Activated naive CD4-positive, alpha-beta T cell treated with anti-CD3 and anti-CD28 coated beads, Interleukin-2, amount 10 ng/mL, durations not matched to agents 7 days and 5 days (primary cell): ENCODE results near the gene ADGRG3.
"Not testable (repeated sequence)": the region's sequence is repeated elsewhere in the genome, so short reads cannot be mapped to it uniquely, and the experiment has no call there.

Source experiments
- CTCF ChIA-PET: fragments of 350-600 bp; sonication (Branson Sonifier 250); formaldehyde crosslinking; loops from one replicate; lab custom pipeline; 2021; ENCODE audit warnings: antibody characterized with exemption; lab: Charles Lee
- DNase-seq: peaks from one replicate; pipeline ENCODE4 v3.0.0-alpha.2; 2020
- H3K27ac Mint-ChIP-seq: one replicate; pipeline ENCODE4 v1.8.0; 2021; ENCODE audit warnings: mild to moderate bottlenecking, moderate library complexity, mixed read lengths
- H3K27me3 Mint-ChIP-seq: one replicate; pipeline ENCODE4 v1.8.0; 2021; ENCODE audit warnings: mild to moderate bottlenecking, mixed read lengths
- H3K36me3 Mint-ChIP-seq: one replicate; pipeline ENCODE4 v1.8.0; 2021; ENCODE audit warnings: mixed read lengths
- H3K4me1 Mint-ChIP-seq: one replicate; pipeline ENCODE4 v1.8.0; 2021; ENCODE audit warnings: mixed read lengths
- H3K4me3 Mint-ChIP-seq: one replicate; pipeline ENCODE4 v1.8.0; 2021; ENCODE audit warnings: mild to moderate bottlenecking, moderate library complexity, mixed read lengths
- H3K9me3 Mint-ChIP-seq: one replicate; pipeline ENCODE4 v1.8.0; 2021; ENCODE audit warnings: mixed read lengths

Gene ADGRG3

DNA sequence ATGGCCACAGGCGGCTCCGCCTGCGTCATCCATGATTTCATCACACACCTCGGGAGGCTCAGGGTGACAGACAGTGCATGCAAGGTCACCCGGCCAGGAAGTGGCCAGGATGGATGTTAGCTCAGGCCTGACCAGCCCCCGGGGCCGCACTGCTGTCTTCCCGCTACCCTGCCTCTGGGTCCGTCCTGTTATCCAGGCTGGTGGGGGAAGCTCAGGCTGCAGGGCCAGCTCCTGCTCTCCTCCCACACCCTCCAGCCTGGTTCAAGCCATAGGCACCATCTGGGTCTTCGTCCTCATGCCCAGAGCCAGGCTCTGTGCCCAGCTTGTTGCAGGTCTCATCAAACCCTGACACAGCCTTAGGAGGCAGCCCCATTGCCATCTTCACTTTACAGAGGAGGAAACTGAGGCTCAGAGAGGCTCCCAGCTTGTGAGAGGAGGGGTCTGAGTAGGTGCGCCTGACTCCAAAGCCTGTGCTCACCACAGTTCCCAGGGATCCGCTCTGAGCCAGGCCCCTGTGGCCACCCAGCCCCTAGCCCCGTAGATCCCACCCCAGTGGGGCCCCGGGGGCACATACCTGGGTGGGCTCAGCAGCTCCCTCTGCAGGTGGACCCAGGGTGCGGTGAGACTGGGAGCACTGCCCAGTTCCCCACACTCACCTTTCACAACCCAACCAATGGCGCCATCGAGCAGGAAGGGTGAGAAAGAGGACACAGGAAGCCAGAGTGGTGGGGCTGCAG is 412 bp upstream of the ADGRG3 start:
- Mint-ChIP-seq H3K4me1 (no peaks in the 10 kb centered on the region), H3K4me3 (no peak overlapping the region), H3K36me3 (no peaks in the 10 kb centered on the region), H3K27me3 (peaks cover 36% of the 10 kb centered on the region), H3K27ac (no peak overlapping the region), H3K9me3 (no peaks in the 10 kb centered on the region)
- CTCF ChIA-PET: interaction anchor here (0.7 to 1.9 kb wide), 3 partner anchors 22 to 93 kb away, joined by 3 to 5 read pairs (median 3); no protein-coding TSS in a partner anchor
- DNase-seq: no peak

DNA sequence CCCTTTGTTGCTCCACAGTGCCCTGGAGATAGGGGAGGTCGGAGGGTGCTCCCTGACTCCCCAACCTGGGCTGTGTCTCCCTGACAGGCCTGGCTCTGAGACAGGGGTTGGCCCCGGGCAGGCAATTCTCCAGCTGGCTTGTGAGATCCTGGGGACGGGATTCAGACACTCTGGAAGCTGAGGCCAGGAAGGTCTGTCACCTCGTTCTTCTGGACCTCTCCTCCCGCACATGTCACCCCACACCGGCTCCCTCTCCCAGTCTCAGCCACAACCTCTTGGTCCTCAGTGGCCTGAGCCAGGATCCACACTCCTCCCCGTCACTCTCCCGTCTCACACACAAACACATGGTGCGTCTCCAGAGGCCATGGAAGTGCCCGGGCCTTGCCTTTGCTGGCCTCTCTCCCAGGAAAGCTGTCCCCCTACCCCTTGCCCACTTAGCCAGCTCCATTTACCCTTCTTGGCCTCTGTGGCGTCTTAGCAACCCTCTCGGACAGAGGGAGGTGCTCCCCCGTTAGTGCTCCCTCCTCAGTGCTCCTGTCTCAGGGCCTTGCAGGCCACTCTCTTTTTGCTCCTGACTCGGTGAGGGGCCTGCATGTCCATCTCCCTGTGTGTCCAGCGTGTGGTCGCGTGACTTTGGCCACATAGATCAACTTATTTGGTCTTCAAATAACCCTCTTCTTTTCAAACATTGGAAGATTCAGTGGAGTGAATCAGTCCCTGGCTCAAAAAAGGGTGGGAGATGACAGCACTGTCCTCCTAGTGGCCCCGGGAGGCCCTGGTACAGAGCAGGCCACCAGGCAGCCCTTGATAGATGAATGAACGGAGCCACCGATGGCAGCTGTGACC is 747 bp downstream of the ADGRG3 start:
- Mint-ChIP-seq H3K27me3 (peaks cover 47% of the 10 kb centered on the region), H3K4me1 (no peaks in the 10 kb centered on the region), H3K4me3 (no peak overlapping the region), H3K27ac (no peak overlapping the region), H3K9me3 (no peaks in the 10 kb centered on the region), H3K36me3 (no peaks in the 10 kb centered on the region)
- CTCF ChIA-PET: interaction anchor here (1.2 to 1.9 kb wide), 3 partner anchors 21 to 92 kb away, joined by 3 to 5 read pairs (median 4); no protein-coding TSS in a partner anchor
- no peak for DNase-seq

DNA sequence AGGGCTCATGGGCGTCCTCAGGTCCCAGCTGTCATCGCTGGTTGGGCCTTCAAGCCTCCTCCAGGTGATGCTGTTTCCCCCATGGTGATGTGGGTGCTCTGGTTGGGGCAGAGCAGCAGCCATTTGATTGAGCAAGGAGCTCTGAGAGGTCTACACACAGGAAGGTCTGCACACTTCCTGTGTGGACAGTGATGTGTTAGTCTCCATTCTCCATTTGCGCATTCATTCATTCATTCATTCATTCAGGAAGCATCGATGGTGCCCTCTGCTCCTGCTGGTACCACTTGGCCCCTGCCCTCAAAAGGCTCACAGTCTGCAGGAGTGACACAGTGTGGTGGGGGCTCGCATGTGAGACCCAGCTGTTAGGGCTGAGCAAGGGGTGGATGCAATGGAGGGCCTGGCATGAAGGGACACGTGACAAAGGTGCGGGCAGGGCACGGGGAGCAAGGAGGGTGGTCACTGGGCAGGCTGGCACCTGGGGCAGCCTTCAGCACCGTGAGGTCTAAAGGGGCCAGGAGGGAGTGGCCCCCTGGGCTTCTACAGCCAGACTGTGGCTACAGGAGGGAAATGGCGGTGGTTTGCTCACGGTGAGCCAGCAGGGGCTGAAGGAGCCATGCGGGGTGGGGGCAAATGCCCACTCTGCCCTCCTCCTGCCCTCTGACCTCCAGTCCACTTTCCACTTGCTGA is 1.5 kb downstream of the ADGRG3 start:
- Mint-ChIP-seq H3K27me3 (peaks cover 54% of the 10 kb centered on the region), H3K4me3 (no peak overlapping the region), H3K4me1 (no peaks in the 10 kb centered on the region), H3K36me3 (no peaks in the 10 kb centered on the region), H3K27ac (no peak overlapping the region), H3K9me3 (no peaks in the 10 kb centered on the region)
- CTCF ChIA-PET: interaction anchor here (1.2 to 1.3 kb wide), 2 partner anchors 78 to 93 kb away, joined by 3 to 4 read pairs; no protein-coding TSS in a partner anchor
- DNase-seq: no peak

DNA sequence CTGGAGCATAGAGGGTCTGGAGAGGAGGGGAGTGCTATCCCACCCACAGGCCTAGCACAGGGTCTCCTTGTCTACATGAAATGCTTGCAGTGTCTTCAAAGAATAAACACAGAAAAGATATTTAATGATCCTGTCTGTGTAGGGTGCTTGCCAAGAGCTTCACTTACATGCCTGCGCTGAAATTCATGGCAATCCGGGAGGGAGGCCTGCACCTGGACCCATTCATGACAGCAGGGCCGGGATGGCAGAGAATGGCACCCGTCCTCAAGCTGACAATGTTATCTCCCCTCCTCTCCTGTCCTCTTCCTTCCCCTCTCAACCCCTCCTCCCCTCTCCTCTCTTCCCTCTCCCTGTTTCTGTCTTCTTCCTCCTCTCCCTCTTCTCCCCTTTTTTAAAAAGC is 2.1 kb downstream of the ADGRG3 start:
- H3K36me3 Mint-ChIP-seq: no peaks in the 10 kb centered on the region
- H3K27ac Mint-ChIP-seq: no peak overlapping the region
- H3K4me1 Mint-ChIP-seq: no peaks in the 10 kb centered on the region
- CTCF ChIA-PET: interaction anchor here (1.3 kb wide), 1 partner anchor 94 kb away, joined by 4 read pairs; no protein-coding TSS in a partner anchor
- H3K9me3 Mint-ChIP-seq: no peaks in the 10 kb centered on the region
- DNase-seq: no peak
- no peak overlapping the region for H3K4me3 Mint-ChIP-seq
- peaks cover 52% of the 10 kb centered on the region for H3K27me3 Mint-ChIP-seq

DNA sequence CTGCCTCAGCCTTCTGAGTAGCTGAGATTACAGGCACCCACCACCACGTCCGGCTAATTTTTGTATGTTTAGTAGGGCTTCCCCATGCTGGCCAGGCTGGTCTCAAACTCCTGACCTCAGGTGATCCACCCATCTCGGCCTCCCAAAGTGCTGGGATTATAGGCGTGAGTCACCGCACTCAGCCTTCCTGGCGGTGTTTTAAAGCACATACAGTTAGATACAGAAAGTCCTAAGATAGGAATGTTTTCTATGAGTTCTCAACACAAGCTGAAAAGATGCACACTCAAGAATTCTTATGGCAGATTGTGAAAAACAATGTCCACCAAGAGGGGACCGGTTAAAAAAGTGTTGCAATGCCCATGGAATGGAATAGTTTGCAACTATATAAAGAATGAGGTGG is 3.3 kb downstream of the ADGRG3 start:
- H3K4me1 Mint-ChIP-seq, H3K9me3 Mint-ChIP-seq, H3K4me3 Mint-ChIP-seq, DNase-seq, H3K36me3 Mint-ChIP-seq, H3K27ac Mint-ChIP-seq: not testable (repeated sequence)
- CTCF ChIA-PET: interaction anchor here (1.0 to 1.2 kb wide), 2 partner anchors 25 to 95 kb away, joined by 3 read pairs; no protein-coding TSS in a partner anchor
- H3K27me3 Mint-ChIP-seq: peaks cover 53% of the 10 kb centered on the region

DNA sequence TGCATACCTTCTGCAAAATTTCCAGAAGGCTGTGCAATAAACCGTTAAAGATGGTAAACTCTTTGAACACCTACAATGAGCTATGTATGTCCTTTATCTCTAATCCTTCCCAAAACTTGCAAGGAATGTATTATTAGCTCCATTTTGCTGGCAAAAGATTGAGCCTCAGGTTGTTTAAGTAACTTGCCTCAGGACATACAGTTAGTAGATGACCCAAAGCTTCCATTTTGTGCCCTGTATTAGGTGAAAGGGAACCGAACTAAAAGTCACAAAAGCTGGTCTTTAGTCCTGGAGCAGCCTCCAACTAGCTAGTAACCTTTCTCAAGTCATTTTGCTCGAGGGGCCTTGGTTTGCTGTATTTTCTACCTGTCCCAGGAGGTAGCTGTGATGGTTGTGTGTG is 4.3 kb downstream of the ADGRG3 start:
- no peaks in the 10 kb centered on the region for H3K36me3 Mint-ChIP-seq
- peaks cover 56% of the 10 kb centered on the region for H3K27me3 Mint-ChIP-seq
- H3K4me1 Mint-ChIP-seq: no peaks in the 10 kb centered on the region
- H3K27ac Mint-ChIP-seq: no peak overlapping the region
- no peaks in the 10 kb centered on the region for H3K9me3 Mint-ChIP-seq
- no peak for DNase-seq
- CTCF ChIA-PET: interaction anchor here (1.2 kb wide), 1 partner anchor 96 kb away, joined by 3 read pairs; no protein-coding TSS in a partner anchor
- no peak overlapping the region for H3K4me3 Mint-ChIP-seq

DNA sequence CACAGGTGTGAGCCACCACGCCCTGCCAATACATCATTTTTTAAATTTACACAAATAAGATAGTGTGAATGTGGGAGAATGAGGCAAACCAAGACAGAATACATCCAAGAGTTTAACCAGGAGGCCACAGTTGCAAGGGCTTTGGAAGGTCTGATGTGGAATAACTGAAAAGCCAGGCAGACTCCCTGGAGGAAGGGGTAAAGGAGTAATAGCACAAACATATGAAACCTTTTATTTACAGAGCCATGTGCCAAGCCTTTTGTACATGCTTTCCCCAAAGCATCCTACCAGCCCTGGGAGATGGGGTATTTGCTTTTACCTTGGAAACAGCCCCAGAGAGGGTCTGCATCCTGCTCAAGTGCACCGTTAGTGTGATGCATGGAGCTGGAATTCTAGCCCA is 4.7 kb downstream of the ADGRG3 start:
- H3K27ac Mint-ChIP-seq: no peak overlapping the region
- H3K36me3 Mint-ChIP-seq: no peaks in the 10 kb centered on the region
- no peaks in the 10 kb centered on the region for H3K9me3 Mint-ChIP-seq
- CTCF ChIA-PET: no interaction called here
- DNase-seq: no peak
- H3K27me3 Mint-ChIP-seq: peaks cover 60% of the 10 kb centered on the region
- no peaks in the 10 kb centered on the region for H3K4me1 Mint-ChIP-seq
- H3K4me3 Mint-ChIP-seq: no peak overlapping the region

DNA sequence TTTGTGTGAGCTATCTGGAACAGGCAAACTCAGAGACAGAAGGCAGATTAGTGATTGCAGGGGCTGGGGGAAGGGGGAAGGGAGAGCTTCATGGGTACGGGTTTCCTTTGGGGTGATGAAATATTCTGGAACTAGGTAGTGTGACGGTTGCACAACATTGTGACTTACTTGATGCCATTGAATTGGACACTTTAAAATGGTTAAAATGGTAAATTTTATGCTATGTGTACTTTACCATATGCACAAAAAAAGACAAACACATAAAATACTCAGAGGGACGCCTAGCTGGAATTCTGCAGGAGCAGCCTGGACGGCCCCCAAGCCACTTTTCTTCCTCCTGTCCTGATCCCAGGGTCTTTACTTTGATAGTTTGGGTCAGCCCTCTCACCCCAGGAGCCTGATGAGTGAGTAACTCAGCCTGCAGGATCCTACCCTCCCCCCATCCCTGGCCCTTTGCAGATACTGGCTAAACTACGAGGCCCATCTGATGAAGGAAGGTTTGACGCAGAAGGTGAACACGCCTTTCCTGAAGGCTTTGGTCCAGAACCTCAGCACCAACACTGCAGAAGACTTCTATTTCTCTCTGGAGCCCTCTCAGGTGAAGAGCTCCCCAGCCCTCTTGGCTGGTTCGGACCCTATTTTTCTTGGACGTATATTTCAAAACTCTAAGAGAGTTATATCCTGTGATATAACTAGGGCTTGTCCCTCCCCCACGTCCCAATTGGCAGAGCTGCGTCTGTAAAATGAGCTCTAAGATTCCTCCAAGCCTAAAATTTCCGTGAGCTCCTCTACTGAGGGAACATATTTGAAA is 7.8 kb downstream of the ADGRG3 start:
- DNase-seq: no peak
- CTCF ChIA-PET: interaction anchor here (0.6 kb wide), 1 partner anchor 33 kb away, joined by 3 read pairs; no protein-coding TSS in a partner anchor
- Mint-ChIP-seq H3K27ac (no peak overlapping the region), H3K4me1 (peaks cover 9% of the 10 kb centered on the region), H3K4me3 (no peak overlapping the region), H3K9me3 (no peaks in the 10 kb centered on the region), H3K36me3 (no peaks in the 10 kb centered on the region), H3K27me3 (peaks cover 59% of the 10 kb centered on the region)

DNA sequence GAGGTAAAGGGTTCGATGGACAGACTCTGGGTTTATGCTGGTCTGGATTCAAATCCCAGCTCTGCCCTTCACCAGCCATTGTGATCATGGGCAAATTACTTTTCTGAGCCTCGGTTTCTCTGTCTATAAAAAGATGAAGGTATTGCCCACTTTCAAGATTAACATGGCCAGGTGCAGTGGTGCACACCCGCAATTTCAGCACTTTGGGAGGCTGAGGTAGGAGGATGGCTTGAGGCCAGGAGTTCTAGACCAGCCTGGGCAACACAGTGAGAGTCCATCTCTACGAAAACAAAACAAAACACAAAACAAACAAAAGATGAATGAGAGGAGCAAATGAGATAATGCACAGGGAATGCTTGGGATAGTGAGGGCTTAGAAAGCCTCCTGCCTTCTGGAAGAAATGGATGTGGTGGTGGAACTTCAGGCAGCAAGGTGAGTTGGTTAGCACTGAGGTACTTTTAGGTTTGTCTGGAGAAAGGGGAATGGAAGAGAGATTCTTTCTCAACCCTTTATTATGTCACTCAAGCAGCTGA is 8.5 kb downstream of the ADGRG3 start:
- no peaks in the 10 kb centered on the region for H3K9me3 Mint-ChIP-seq
- CTCF ChIA-PET: interaction anchor here (0.6 kb wide), 1 partner anchor 33 kb away, joined by 3 read pairs; no protein-coding TSS in a partner anchor
- no peak for DNase-seq
- H3K27me3 Mint-ChIP-seq: peaks cover 53% of the 10 kb centered on the region
- no peak overlapping the region for H3K4me3 Mint-ChIP-seq
- H3K36me3 Mint-ChIP-seq: no peaks in the 10 kb centered on the region
- H3K27ac Mint-ChIP-seq: no peak overlapping the region
- H3K4me1 Mint-ChIP-seq: peaks cover 9% of the 10 kb centered on the region

DNA sequence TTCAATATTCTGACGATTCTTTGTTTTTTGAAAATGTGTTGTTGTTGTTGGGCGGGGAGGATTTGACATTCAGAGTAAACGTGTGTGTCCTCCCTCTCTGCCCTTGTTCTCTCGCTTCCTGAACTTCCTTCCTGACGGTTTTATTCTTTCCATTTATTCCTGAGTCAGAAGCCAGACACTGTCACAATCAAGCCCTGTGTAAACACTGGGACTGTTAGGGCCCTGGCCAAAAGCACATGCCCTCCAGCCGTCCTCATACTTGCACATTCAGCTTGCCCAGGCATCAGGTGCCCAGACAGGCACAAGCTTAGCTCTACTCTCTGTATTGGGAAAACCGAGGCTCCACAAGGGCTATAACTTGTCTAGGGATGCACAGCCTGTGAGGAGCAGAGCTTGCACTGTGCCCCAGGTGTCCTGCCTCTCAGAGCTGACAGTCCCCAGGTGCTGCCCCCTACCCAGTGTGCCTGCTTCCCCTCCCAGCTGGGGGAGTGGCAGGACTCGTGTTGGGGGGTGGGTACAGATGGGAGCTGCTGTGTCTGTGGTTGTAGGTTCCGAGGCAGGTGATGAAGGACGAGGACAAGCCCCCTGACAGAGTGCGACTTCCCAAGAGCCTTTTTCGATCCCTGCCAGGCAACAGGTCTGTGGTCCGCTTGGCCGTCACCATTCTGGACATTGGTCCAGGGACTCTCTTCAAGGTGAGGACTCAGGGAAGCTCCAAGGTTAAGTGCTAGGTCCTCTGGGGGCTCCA is 9.7 kb downstream of the ADGRG3 start:
- H3K4me3 Mint-ChIP-seq: no peak overlapping the region
- no peaks in the 10 kb centered on the region for H3K9me3 Mint-ChIP-seq
- H3K4me1 Mint-ChIP-seq: peaks cover 9% of the 10 kb centered on the region
- no peak overlapping the region for H3K27ac Mint-ChIP-seq
- no peak for DNase-seq
- H3K36me3 Mint-ChIP-seq: no peaks in the 10 kb centered on the region
- H3K27me3 Mint-ChIP-seq: peaks cover 51% of the 10 kb centered on the region
- CTCF ChIA-PET: no interaction called here

DNA sequence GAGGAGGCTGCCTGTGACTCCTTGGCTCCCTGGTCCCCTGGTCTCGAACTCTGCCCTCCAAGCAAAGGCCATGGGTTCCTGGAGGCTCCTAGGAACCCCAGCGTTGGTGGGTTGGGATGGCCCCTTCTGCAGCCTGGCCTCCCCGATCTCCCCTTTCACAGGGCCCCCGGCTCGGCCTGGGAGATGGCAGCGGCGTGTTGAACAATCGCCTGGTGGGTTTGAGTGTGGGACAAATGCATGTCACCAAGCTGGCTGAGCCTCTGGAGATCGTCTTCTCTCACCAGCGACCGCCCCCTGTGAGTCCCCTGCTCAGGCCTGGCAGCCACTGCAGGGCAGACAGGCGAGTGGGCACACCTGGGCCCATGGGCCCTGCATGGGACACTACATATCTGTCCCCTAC is 10.9 kb downstream of the ADGRG3 start:
- CTCF ChIA-PET: no interaction called here
- no peaks in the 10 kb centered on the region for H3K9me3 Mint-ChIP-seq

DNA sequence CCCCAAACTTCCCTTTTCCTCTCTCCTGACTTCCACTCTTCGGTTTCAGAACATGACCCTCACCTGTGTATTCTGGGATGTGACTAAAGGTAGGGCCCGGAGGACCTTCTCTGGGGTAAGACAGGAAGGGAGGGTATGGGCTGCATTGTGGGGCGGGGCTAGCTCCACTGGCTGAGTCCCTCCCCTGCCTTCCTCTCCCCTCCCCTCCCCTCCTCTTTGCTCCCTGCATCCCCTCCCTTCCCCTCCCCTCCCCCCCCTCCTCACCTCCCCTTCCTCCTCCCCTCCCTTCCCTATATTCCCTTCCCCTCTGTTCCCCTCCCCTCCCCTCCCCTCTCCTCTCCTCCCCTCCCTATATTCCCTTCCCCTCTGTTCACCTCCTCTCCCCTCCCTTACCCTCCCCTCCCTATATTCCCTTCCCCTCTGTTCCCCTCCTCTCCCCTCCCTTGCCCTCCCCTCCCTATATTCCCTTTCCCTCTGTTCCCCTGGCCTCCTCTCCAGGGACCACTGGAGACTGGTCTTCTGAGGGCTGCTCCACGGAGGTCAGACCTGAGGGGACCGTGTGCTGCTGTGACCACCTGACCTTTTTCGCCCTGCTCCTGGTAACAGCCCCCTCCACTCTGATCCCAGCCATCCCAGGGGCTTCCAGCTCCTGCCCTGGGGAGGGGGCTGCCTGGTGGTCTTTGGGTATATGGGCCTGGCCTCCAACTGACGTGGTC is 11.8 kb downstream of the ADGRG3 start:
- Mint-ChIP-seq H3K4me3 (no peak overlapping the region), H3K27ac (no peak overlapping the region), H3K27me3 (peaks cover 34% of the 10 kb centered on the region), H3K4me1 (peaks cover 9% of the 10 kb centered on the region), H3K9me3 (no peaks in the 10 kb centered on the region), H3K36me3 (no peaks in the 10 kb centered on the region)
- DNase-seq: no peak
- CTCF ChIA-PET: interaction anchor here (1.5 kb wide), 1 partner anchor 10 kb away, joined by 5 read pairs; no protein-coding TSS in a partner anchor

More for the DNA sequence above, 10.9 kb downstream of the ADGRG3 start:
- Mint-ChIP-seq H3K4me3 (no peak overlapping the region), H3K36me3 (no peaks in the 10 kb centered on the region), H3K4me1 (peaks cover 9% of the 10 kb centered on the region), H3K27me3 (peaks cover 39% of the 10 kb centered on the region), H3K27ac (no peak overlapping the region)
- DNase-seq: no peak
